Activated CD4-positive, alpha-beta T cell treated with anti-CD3 and anti-CD28 coated beads, Interleukin-10, Interleukin-2, amounts not matched to agents 100 ng/mL and 50 ng/mL, durations not matched to agents 16 hours and 8 hours (primary cell): ENCODE data around the gene POLA1.

ENCODE experiments used
- DNase-seq: peaks from one replicate; pipeline ENCODE4 v3.0.0-alpha.2; 2020

POLA1 gene

DNA sequence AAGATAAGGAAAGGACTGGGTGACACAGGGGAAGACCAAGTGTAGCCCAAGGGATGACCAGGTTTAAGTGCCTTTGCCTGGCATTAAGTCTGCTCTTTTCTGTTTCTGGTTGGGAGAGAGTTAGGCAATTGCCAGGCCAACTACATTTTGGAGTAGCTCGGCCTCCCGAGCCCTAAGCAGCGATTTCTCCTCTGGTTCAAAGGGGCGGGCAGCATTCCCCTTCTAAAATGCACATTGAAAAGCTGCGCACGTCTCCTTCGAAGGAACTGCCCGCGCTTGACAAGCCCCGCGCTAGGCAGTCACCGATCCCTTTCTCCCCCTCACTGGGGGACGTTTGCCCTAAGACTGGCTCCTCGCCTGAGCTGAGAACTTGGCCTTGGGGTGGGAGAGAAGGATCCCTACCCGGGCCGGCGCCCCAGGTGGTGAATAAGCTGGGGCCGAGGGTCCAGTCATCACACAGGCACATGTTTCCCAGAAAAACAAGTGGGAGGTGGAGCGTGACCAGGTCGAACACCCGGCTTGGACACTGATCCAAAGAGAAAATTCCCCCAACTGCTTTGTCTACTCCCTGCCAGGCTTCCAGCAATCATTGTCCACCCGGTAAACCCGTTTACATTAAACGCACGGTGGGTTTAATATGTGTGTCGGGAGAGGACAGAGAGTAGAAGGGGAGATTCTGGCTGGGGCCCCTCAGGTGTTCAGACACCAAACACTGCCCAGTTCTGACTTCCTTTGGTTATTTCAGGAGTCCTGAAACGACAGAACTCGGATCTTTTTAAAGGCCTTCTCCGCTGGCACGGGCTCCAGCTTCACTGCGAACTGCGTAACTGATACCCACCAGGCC lies 318.1 kb downstream of the POLA1 start:
- no peak for DNase-seq

DNA sequence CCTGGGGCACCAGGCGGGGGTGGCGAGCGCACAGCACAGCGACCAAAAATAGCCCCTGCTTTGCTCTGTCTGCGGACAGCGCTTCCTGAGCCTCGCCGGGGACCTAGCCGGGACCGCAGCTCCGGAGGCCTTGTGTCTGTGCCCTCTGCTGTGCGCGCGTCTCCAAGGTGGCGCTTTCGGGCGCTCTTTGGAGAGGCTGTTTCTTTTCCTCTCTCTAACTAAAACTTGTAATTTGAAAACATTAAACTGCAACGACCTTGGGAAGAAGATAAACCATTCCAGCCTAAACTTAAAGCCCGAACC lies 318.7 kb downstream of the POLA1 start:
- no peak for DNase-seq

DNA sequence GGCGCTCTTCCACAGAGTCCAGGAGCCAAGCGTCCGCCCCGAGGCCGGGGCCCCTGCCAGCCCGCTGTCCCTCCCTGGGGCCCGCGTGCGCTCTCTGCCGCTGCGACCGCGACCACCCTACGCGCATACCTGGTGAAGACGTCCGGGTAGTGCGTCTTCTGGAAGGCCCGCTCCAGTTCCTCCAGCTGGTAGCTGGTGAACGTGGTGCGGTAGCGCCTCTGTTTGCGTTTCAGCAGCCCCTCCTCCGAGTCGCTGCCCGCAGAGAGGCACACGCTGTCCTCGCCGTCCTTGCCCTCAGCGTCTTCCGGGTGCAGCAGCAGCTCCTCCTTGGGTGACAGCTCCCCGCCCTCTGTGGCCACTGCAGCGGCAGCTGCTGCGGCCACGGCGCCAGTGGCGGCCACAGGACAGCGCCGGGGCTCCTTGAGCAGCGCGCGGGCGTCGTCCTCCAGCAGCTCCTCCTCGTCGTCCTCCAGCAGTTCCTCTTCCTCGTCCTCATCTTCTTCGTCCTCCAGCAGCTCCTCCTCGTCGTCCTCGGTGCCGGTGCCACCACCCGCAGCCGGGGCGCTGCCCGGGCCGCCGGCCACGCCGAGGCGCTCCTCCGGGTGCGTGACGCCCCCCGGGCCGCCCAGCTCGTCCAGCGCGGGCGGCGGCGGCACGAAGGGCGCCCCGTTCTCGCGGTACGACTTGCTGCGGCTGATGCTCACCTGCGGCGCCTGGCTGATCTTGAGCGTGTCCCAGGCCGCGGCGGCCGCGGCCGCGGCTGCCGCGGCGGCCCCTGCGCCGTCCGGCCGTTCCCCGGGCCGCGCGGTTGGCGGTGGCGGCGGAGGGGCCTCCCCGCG lies 319.3 kb downstream of the POLA1 start:
- DNase-seq, result no peak

DNA sequence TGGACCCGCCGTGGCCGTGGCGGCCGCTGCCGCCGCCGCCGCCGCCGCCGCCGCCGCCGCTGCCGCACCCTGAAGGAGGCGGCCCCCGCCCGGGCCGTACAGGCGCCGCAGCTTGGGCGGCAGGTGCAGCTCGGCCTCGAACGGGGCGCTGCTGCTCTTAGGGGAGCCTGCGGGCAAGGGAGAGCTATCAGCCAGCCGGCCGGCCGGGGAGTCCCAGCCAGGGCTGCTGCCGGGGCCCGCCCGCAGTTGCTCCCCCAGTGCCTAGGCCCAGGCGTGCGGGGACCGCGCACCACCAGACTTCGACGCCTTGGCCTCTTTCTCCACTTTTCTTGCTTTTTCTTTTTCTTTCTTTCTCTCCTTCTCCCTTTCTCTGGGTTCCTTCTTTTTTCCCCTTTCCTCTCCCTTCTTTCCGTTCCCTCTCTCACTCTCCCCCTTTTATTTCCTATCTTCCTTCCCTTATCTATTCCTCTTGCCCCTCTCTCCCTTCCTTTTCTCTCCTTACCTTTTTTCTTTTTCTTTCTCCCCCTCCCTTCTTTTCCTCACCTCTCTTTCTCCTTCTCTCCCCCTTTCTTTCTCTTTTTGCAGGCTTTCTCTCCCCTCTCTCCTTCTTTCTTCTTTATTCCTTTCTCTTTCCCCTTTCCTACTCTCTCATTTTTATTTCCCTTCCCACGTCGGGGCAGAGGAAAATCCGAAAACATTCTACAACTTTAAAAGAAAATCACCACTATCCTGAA lies 320.1 kb downstream of the POLA1 start:
- DNase-seq, result peak; percentile 19

- DNase-seq, result no peak
Observed at GRCh38 chrX:25014366-25014838, 320.7 kb downstream of the POLA1 start.

DNA sequence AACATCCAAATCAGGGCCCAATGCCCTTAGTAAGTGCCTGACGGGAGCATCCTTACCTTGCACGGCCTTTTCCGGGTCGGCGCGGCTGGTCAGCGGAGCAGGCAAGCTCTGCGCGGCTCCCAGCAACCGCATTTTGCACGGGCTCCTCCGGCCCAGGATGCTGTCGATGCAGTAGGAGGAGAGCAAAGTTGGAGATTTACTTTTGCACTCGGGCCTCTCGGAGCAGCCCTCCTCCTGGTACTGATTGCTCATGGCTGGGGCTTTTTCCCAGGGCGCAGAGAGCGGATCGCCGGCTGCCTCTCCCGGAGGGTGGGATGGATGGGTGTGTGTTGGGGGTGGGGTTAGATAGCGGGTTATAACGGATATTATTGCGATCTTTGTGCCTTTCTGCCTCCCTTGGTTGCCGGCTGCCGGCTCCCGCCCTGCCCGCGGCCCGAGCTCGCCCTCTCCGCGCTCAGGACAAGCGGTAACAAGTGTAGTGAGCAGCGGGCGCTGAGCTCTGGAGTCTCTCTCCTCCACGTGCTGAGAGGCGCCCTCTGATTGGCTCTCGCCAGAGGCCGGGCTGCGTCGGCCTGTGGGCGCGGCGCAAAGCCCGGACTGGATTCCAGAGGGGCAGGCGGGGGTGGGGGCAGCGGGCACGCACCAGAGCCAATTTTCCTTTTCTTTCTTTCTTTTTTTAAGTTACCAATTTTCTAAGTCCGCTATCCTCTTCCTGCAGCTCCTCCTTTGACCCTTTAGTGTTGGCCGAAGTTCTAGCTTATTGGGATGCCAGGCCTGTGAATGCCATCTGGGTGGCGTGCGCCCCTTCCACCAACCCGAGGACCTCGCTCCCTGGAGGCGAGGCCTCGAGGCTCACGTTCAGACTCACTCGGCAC lies 322.0 kb downstream of the POLA1 start, which contains the start of gene ARX:
TSS of gene ARX (minus strand) at position 480 of the 875 bp plus-strand sequence. CDS start at position 252, 228 bp downstream.
- DNase-seq, result peak; percentile 48

DNA sequence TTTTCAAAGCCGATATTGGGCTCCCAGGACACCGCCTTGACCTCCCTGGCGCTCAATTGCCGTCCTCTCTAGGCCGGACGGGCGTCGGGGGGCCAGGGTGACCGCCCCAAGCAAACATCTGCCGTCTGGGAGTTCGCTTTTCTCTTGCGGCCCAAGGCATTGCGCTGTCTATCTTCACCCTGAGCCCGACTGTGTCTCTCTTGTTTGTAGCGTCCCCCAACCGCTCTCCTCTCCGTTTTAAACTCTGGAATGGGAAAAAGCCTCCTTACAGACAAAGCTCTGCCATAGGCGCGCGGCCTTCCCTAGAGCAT lies 322.6 kb downstream of the POLA1 start:
- no peak for DNase-seq

DNA sequence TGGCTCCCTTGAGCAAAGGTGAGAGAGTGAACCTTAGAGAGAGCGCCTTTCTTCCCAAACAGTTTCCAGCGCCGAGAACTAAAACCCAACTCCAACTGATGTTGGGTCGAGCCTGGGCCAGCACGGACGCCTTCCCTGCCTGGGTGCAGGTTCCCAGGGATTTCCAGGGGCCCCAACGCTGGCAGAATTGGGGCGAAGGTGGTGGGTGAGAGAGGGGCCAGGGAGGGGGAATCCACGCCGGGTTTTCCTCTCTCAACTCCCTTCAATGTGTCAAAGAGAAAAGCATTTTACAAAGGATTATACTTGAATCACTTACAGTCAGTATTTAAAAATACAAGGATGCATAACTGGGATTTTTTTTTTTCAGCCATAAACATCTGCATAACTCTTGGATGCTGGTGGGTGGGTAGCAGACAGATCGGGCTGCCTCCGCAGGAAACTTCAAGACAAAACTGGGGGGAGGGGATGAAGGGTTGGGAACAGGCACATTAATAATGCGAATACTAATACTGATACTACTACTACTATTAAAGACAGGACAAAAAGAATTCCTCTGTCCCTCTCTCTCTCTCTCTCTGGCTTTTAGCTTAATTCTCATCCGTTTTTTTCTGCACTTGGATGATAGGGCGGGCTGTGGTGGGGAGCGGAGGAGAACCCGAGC lies 323.4 kb downstream of the POLA1 start:
- no peak for DNase-seq

- no peak for DNase-seq
Observed at GRCh38 chrX:25017667-25018247, 324.0 kb downstream of the POLA1 start.

GRCh38 chrX:25018682-25019081 lies 325.0 kb downstream of the POLA1 start:
- DNase-seq, result no peak

DNA sequence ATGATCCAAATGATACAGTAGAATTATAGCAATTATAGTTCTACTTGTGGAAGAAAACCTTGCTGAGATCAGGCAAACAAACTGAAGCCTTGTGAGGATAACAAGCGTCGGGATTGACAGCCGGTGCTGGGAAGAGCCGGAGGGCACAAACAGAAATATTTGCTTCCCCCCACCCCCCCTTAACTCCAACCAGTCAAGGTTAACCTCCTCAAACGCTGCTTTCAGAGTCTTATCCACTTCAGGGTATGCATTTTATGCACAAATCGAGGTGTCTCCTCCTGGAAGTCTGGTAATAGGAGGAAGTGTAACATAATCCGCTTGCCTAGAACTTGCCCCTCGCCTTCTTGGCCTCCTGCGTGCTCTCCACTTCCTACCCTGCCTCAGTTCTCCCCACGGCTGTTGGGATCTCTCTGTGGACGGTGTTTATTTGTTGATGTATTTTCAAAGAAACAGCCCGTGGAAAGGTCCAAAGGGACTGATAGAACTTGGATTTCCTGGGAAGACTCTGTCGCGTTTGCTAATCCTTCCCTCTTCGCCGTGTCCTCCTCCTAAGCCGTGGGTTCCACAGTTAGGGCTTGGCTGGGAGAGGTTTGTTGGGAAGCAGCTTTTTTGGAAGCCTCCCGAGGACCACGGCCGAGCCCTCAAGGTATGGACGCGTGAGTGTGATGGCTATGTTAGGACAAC lies 326.1 kb downstream of the POLA1 start:
- DNase-seq, result no peak

- no peak for DNase-seq
Observed at GRCh38 chrX:25020391-25020904, 326.7 kb downstream of the POLA1 start.

- peak; percentile 35 for DNase-seq
Observed at GRCh38 chrX:25020905-25021449, 327.3 kb downstream of the POLA1 start.

DNA sequence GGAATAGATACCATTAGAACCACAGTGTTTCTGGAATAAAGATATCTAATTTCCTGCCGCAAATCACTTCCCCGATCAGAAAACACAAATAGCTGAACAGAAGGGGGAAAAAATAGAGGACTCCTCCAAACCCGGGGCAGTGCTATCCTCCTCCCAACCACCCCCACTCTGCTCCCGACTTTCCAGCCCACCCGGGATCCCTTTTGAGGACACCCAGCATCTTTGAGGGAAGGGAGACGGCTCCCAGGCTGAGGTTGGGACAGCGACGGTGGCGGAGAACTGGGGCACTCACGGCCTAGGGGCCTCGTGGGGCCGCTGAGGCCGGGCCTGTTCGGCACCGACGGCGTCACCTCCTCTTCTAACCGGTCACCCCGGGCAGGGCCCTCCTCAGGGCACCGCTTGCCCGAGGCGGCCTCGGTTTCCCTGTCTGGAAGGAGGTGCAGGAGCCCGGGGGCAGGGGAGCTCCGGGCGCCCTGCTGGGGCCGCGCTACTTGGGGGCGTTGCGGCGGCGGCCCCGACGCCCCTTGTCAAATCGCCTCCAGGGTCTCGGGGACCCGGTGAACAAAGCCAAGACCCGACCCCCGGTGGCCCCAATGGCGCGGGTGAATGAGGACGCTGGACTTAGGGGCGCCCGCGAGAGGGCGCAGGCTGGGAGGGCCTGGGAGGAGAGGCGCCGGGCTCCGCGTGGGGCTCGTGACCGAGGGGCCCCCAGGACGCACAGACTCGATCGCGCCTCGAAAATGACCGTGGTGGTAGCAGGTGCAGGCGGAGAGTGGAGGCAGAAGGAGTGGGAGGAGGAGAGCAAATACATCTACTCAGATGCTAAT lies 329.0 kb downstream of the POLA1 start:
- DNase-seq, result no peak

DNA sequence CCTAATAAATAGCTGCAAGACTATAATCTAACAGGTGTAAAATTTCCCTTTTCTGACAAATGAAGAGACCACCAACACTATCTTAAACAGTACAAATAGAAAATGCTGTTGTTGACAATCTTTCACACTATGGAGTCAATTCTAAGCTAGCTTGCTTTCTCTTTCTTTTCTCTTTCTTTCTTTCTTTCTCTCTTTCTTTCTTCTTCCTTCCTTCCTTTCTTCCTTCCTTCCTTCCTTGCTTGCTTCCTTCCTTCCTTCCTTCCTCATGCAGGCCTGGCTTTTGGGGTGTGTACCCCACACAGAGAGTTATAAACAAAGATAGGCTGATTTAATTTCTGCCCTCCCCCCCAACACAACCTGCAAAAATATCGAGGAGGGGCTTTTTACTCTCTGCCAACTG lies 330.2 kb downstream of the POLA1 start:
- DNase-seq, result no peak

DNA sequence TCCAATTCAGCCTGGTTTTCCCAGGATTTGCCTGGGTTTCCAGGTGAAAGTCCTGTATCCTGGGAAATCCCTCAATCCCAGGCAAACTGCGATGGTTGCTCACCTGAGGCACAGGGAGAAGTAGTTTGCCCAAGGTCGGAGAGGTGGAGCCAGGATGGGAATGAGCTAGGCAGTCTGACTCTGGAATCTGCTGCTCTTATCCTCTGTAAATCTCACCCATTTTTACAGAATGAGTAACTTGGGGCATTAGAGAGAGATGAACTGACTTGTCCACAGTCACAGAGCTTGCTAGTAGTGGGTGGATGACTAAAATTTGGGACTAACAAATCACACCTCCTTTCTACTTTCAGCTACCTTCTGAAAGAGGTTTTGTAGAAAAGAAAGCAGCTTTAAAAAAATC lies 331.9 kb downstream of the POLA1 start:
- no peak for DNase-seq

- no peak for DNase-seq
Observed at GRCh38 chrX:25026576-25026975, 332.9 kb downstream of the POLA1 start.

- DNase-seq, result no peak
Observed at GRCh38 chrX:25028726-25029125, 335.0 kb downstream of the POLA1 start.

- no peak for DNase-seq
Observed at GRCh38 chrX:25029288-25029825, 335.6 kb downstream of the POLA1 start.
